GM23338 (cell line): ENCODE data around the gene LPP. TPM values are rescaled to one million over a fixed set of nuclear protein-coding genes. Genes with fewer than 3 reads are reported as not detected.

ENCODE experiments used
- ATAC-seq: fragments of 200-7000 bp; cut with Tn5 transposase; 3 replicates; pipeline ENCODE4 v1.9.1; 2020
- DNase-seq: peaks from one replicate; pipeline ENCODE4 v3.0.0-alpha.2; 2015; ENCODE audit warnings: low spot score
- H2AFZ ChIP-seq: fragments of 200-600 bp; sonication (generic); 2 replicates; pipeline ENCODE4 v1.8.0; 2016; ENCODE audit warnings: antibody characterized with exemption, mild to moderate bottlenecking, moderate library complexity
- H3F3A ChIP-seq: fragments of 200-600 bp; sonication (generic); replicated peaks from 2 replicates; pipeline ENCODE4 v1.8.0; 2017; ENCODE audit warnings: antibody characterized with exemption, mixed run types, low read depth
- H3K27ac ChIP-seq: fragments of 200-600 bp; sonication (generic); 2 replicates; pipeline ENCODE4 v1.6.1; 2016; ENCODE audit warnings: low read depth
- H3K27me3 ChIP-seq: fragments of 200-600 bp; sonication (generic); 2 replicates; pipeline ENCODE4 v1.8.0; 2016; ENCODE audit warnings: mild to moderate bottlenecking, mixed run types, moderate library complexity; ENCODE audit not compliant: insufficient read depth
- H3K36me3 ChIP-seq: fragments of 200-600 bp; sonication (generic); 2 replicates; pipeline ENCODE4 v1.8.0; 2016; ENCODE audit warnings: mild to moderate bottlenecking; ENCODE audit not compliant: insufficient read depth
- H3K4me1 ChIP-seq: fragments of 200-600 bp; sonication (generic); 2 replicates; pipeline ENCODE4 v1.8.0; 2016; ENCODE audit warnings: mild to moderate bottlenecking, moderate library complexity; ENCODE audit not compliant: insufficient read depth
- H3K4me2 ChIP-seq: fragments of 200-600 bp; sonication (generic); 2 replicates; pipeline ENCODE4 v1.7.1; 2017; ENCODE audit warnings: mixed run types
- H3K4me3 ChIP-seq: fragments of 200-600 bp; sonication (generic); 2 replicates; pipeline ENCODE4 v1.6.1; 2016; ENCODE audit warnings: mixed run types
- H3K79me2 ChIP-seq: fragments of 200-600 bp; sonication (generic); replicated peaks from 2 replicates; pipeline ENCODE4 v1.8.0; 2017; ENCODE audit warnings: mild to moderate bottlenecking; ENCODE audit not compliant: insufficient read depth
- H3K9me2 ChIP-seq: fragments of 200-600 bp; sonication (generic); 2 replicates; pipeline ENCODE4 v1.8.0; 2017; ENCODE audit not compliant: insufficient read depth
- H4K20me1 ChIP-seq: fragments of 200-600 bp; sonication (generic); replicated peaks from 2 replicates; pipeline ENCODE4 v1.8.0; 2017; ENCODE audit warnings: mild to moderate bottlenecking; ENCODE audit not compliant: insufficient read depth
- H3K27ac Mint-ChIP-seq: 2 replicates; pipeline ENCODE4 v1.8.0; 2020; ENCODE audit warnings: inconsistent platforms, mild to moderate bottlenecking, moderate library complexity, mixed read lengths
- H3K27me3 Mint-ChIP-seq: 3 replicates; pipeline ENCODE4 v1.8.0; 2022; ENCODE audit warnings: low read depth, mild to moderate bottlenecking, moderate library complexity, mixed read lengths, inconsistent platforms; ENCODE audit not compliant: insufficient read depth, poor library complexity
- H3K36me3 Mint-ChIP-seq: 3 replicates; pipeline ENCODE4 v1.8.0; 2021; ENCODE audit warnings: low read depth, mild to moderate bottlenecking, inconsistent platforms, moderate library complexity, mixed read lengths
- H3K4me1 Mint-ChIP-seq: 3 replicates; pipeline ENCODE4 v1.8.0; 2020; ENCODE audit warnings: mild to moderate bottlenecking, inconsistent platforms, mixed read lengths
- H3K4me3 Mint-ChIP-seq: 3 replicates; pipeline ENCODE4 v1.8.0; 2021; ENCODE audit warnings: moderate library complexity, mild to moderate bottlenecking, inconsistent platforms, mixed read lengths
- H3K9me3 Mint-ChIP-seq: 3 replicates; pipeline ENCODE4 v1.8.0; 2020; ENCODE audit warnings: moderate library complexity, mild to moderate bottlenecking, inconsistent platforms, mixed read lengths
- CREB1 ChIP-seq: fragments of 250-450 bp; sonication (Bioruptor Pico); IDR thresholded peaks from 2 replicates; pipeline ENCODE4 v1.5.0; 2020; ENCODE audit warnings: low read depth, mild to moderate bottlenecking, moderate library complexity
- EZH2 ChIP-seq: fragments of 200-600 bp; sonication (generic); IDR thresholded peaks from one replicate; pipeline ENCODE4 v1.8.0; 2017; ENCODE audit warnings: antibody characterized with exemption, mild to moderate bottlenecking, low read depth; ENCODE audit not compliant: unreplicated experiment
- EZH2phosphoT487 ChIP-seq: fragments of 200-600 bp; sonication (generic); IDR thresholded peaks from one replicate; pipeline ENCODE4 v1.8.1; 2018; ENCODE audit warnings: antibody characterized with exemption; ENCODE audit not compliant: unreplicated experiment
- JUNB ChIP-seq: IDR thresholded peaks from one replicate; pipeline ENCODE4 v1.6.1; 2016; ENCODE audit warnings: antibody characterized with exemption; ENCODE audit not compliant: unreplicated experiment
- NANOG ChIP-seq: IDR thresholded peaks from 2 replicates; pipeline ENCODE4 v1.6.1; 2016; ENCODE audit warnings: antibody characterized with exemption, borderline replicate concordance
- POLR2AphosphoS5 ChIP-seq: IDR thresholded peaks from 2 replicates; pipeline ENCODE4 v1.6.1; 2016; ENCODE audit warnings: antibody characterized with exemption, low read depth
- STAT1 ChIP-seq: IDR thresholded peaks from one replicate; pipeline ENCODE4 v1.6.1; 2016; ENCODE audit warnings: antibody characterized with exemption; ENCODE audit not compliant: unreplicated experiment
- ZNF114 ChIP-seq: fragments of 250-450 bp; sonication (Bioruptor Pico); IDR thresholded peaks from 2 replicates; pipeline ENCODE4 v1.5.0; 2020; ENCODE audit warnings: mild to moderate bottlenecking, moderate library complexity
- ZNF331 ChIP-seq: fragments of 250-450 bp; sonication (Bioruptor Pico); IDR thresholded peaks from 2 replicates; pipeline ENCODE4 v1.5.0; 2020; ENCODE audit warnings: low read depth, mild to moderate bottlenecking, moderate library complexity
- polyA plus RNA-seq: library from polyadenylated mRNA; unstranded; fragments of >200 nt; fragmentation: Nextera tagmentation; extraction: Ambion mirVana; gene quantifications from 2 replicates; pipeline ENCODE4 v1.2.1, GENCODE V29; 2016
- total RNA-seq: library from RNA; depleted of rRNA; stranded (reverse); fragments of >200 nt; shearing (Covaris generic); gene quantifications from 2 replicates; pipeline ENCODE4 v1.2.3, GENCODE V29; 2014
- TF ChIP-seq, protein P1 (sequence below): IDR thresholded peaks from 2 replicates; pipeline ENCODE4 v1.6.1; 2016; ENCODE audit warnings: antibody characterized with exemption
- TF ChIP-seq, protein P2 (sequence below): IDR thresholded peaks from one replicate; pipeline ENCODE4 v1.6.1; 2018; ENCODE audit warnings: antibody characterized with exemption; ENCODE audit not compliant: unreplicated experiment
- TF ChIP-seq, protein P3 (sequence below): fragments of 250-450 bp; sonication (Bioruptor Pico); IDR thresholded peaks from 2 replicates; pipeline ENCODE4 v1.5.0; 2020; ENCODE audit warnings: mild to moderate bottlenecking, moderate library complexity
- TF ChIP-seq, protein P4 (sequence below), 2 experiments: fragments of 200-600 bp in 1 of 2; sonication (generic) in 1 of 2; conservative IDR thresholded peaks; 2 replicates each; pipeline versions ENCODE4 v1.5.1 to v1.6.1; 2016 to 2017; ENCODE audit warnings: antibody characterized with exemption in 2 of 2, low read depth in 2 of 2, mild to moderate bottlenecking in 2 of 2, moderate library complexity in 1 of 2

The LPP gene
- total and polyA plus RNA-seq, 2 experiments from 2014 or later = 23.0 to 35.2 TPM

DNA sequence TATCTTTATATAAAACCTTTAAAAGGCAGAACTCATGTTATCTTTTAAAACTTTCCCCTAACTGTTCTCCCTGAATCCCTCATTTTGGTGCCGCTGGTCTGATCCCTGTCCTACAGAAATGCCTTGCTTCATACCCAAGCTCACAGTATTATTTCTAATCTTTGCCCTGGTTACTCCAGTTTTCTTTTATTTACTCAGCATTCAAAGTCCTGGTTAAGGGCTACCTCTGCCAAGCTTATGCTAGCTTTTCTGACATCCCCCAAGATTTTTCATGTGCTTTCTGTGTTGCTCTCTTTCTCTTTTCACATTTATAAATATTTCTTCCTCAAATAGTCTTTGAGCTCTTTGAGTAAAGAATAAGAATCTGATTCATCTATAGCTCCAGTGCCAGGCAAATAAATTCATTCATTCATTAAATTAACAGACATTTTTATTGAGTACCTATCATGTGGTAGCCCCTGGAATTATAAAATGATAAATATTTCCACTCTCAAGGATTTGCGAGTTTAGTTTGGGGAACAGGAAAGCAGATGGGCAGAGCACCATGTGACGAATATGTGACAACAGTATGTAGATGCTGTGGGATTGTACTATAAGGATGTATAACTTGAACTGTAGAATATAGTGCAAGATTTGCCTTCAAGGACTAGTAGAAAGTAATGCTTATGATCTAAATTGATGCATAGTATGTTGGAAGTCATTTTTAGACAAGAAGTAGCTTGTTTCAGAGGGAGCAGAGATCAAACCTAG is 247.5 kb downstream of the LPP start:
- TF ChIP-seq JUNB (no peak), STAT1 (no peak), EZH2phosphoT487 (no peak), ZNF331 (CRISPR knock-in tag) (no peak), POLR2AphosphoS5 (no peak), EZH2 (no peak), ZNF114 (CRISPR knock-in tag) (no peak), CREB1 (CRISPR knock-in tag) (no peak), NANOG (no peak)
- TF ChIP-seq, protein P1, sequence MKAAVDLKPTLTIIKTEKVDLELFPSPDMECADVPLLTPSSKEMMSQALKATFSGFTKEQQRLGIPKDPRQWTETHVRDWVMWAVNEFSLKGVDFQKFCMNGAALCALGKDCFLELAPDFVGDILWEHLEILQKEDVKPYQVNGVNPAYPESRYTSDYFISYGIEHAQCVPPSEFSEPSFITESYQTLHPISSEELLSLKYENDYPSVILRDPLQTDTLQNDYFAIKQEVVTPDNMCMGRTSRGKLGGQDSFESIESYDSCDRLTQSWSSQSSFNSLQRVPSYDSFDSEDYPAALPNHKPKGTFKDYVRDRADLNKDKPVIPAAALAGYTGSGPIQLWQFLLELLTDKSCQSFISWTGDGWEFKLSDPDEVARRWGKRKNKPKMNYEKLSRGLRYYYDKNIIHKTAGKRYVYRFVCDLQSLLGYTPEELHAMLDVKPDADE = no peak
- TF ChIP-seq, protein P2, sequence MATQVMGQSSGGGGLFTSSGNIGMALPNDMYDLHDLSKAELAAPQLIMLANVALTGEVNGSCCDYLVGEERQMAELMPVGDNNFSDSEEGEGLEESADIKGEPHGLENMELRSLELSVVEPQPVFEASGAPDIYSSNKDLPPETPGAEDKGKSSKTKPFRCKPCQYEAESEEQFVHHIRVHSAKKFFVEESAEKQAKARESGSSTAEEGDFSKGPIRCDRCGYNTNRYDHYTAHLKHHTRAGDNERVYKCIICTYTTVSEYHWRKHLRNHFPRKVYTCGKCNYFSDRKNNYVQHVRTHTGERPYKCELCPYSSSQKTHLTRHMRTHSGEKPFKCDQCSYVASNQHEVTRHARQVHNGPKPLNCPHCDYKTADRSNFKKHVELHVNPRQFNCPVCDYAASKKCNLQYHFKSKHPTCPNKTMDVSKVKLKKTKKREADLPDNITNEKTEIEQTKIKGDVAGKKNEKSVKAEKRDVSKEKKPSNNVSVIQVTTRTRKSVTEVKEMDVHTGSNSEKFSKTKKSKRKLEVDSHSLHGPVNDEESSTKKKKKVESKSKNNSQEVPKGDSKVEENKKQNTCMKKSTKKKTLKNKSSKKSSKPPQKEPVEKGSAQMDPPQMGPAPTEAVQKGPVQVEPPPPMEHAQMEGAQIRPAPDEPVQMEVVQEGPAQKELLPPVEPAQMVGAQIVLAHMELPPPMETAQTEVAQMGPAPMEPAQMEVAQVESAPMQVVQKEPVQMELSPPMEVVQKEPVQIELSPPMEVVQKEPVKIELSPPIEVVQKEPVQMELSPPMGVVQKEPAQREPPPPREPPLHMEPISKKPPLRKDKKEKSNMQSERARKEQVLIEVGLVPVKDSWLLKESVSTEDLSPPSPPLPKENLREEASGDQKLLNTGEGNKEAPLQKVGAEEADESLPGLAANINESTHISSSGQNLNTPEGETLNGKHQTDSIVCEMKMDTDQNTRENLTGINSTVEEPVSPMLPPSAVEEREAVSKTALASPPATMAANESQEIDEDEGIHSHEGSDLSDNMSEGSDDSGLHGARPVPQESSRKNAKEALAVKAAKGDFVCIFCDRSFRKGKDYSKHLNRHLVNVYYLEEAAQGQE = no peak
- TF ChIP-seq, protein P3, sequence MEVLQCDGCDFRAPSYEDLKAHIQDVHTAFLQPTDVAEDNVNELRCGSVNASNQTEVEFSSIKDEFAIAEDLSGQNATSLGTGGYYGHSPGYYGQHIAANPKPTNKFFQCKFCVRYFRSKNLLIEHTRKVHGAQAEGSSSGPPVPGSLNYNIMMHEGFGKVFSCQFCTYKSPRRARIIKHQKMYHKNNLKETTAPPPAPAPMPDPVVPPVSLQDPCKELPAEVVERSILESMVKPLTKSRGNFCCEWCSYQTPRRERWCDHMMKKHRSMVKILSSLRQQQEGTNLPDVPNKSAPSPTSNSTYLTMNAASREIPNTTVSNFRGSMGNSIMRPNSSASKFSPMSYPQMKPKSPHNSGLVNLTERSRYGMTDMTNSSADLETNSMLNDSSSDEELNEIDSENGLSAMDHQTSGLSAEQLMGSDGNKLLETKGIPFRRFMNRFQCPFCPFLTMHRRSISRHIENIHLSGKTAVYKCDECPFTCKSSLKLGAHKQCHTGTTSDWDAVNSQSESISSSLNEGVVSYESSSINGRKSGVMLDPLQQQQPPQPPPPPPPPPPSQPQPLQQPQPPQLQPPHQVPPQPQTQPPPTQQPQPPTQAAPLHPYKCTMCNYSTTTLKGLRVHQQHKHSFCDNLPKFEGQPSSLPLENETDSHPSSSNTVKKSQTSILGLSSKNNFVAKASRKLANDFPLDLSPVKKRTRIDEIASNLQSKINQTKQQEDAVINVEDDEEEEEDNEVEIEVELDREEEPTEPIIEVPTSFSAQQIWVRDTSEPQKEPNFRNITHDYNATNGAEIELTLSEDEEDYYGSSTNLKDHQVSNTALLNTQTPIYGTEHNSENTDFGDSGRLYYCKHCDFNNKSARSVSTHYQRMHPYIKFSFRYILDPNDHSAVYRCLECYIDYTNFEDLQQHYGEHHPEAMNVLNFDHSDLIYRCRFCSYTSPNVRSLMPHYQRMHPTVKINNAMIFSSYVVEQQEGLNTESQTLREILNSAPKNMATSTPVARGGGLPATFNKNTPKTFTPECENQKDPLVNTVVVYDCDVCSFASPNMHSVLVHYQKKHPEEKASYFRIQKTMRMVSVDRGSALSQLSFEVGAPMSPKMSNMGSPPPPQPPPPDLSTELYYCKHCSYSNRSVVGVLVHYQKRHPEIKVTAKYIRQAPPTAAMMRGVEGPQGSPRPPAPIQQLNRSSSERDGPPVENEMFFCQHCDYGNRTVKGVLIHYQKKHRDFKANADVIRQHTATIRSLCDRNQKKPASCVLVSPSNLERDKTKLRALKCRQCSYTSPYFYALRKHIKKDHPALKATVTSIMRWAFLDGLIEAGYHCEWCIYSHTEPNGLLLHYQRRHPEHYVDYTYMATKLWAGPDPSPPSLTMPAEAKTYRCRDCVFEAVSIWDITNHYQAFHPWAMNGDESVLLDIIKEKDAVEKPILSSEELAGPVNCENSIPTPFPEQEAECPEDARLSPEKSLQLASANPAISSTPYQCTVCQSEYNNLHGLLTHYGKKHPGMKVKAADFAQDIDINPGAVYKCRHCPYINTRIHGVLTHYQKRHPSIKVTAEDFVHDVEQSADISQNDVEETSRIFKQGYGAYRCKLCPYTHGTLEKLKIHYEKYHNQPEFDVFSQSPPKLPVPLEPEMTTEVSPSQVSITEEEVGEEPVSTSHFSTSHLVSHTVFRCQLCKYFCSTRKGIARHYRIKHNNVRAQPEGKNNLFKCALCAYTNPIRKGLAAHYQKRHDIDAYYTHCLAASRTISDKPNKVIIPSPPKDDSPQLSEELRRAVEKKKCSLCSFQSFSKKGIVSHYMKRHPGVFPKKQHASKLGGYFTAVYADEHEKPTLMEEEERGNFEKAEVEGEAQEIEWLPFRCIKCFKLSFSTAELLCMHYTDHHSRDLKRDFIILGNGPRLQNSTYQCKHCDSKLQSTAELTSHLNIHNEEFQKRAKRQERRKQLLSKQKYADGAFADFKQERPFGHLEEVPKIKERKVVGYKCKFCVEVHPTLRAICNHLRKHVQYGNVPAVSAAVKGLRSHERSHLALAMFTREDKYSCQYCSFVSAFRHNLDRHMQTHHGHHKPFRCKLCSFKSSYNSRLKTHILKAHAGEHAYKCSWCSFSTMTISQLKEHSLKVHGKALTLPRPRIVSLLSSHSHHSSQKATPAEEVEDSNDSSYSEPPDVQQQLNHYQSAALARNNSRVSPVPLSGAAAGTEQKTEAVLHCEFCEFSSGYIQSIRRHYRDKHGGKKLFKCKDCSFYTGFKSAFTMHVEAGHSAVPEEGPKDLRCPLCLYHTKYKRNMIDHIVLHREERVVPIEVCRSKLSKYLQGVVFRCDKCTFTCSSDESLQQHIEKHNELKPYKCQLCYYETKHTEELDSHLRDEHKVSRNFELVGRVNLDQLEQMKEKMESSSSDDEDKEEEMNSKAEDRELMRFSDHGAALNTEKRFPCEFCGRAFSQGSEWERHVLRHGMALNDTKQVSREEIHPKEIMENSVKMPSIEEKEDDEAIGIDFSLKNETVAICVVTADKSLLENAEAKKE (CRISPR knock-in tag) = no peak
- TF ChIP-seq, protein P4, sequence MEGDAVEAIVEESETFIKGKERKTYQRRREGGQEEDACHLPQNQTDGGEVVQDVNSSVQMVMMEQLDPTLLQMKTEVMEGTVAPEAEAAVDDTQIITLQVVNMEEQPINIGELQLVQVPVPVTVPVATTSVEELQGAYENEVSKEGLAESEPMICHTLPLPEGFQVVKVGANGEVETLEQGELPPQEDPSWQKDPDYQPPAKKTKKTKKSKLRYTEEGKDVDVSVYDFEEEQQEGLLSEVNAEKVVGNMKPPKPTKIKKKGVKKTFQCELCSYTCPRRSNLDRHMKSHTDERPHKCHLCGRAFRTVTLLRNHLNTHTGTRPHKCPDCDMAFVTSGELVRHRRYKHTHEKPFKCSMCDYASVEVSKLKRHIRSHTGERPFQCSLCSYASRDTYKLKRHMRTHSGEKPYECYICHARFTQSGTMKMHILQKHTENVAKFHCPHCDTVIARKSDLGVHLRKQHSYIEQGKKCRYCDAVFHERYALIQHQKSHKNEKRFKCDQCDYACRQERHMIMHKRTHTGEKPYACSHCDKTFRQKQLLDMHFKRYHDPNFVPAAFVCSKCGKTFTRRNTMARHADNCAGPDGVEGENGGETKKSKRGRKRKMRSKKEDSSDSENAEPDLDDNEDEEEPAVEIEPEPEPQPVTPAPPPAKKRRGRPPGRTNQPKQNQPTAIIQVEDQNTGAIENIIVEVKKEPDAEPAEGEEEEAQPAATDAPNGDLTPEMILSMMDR (conservative IDR thresholded peaks at IDR 0.05; ENCODE audit: low read depth in 2 of 2) = no peak
- DNase-seq = no peak
- Histone ChIP-seq H4K20me1 (no peaks in the 10 kb centered on the region), H3K36me3 (no peaks in the 10 kb centered on the region), H3K9me2 (no peaks in the 10 kb centered on the region), H3K4me2 (no peak overlapping the region), H3K4me3 (no peak overlapping the region), H3K27ac (no peak overlapping the region), H3K79me2 (no peaks in the 10 kb centered on the region), H3K27me3 (no peaks in the 10 kb centered on the region), H3F3A (no peaks in the 10 kb centered on the region), H2AFZ (no peak overlapping the region), H3K4me1 (peaks cover 3% of the 10 kb centered on the region; the same call in 1 of the 2 replicates)
- peaks cover 2% of the 10 kb centered on the region for H3K27me3 Mint-ChIP-seq
- no peak for ATAC-seq
- H3K36me3 Mint-ChIP-seq = no peaks in the 10 kb centered on the region
- H3K9me3 Mint-ChIP-seq = no peaks in the 10 kb centered on the region
- no peak overlapping the region for H3K4me3 Mint-ChIP-seq
- H3K4me1 Mint-ChIP-seq = peaks cover 6% of the 10 kb centered on the region; the same call in 2 of the 3 replicates
- no peak overlapping the region for H3K27ac Mint-ChIP-seq
